HepG2 (cell line): ENCODE results near the gene RNF40. TPM values are rescaled to one million over a fixed set of nuclear protein-coding genes. Genes with fewer than 3 reads are reported as not detected.

Experiments
- KLF16 ChIP-seq, 2 experiments: sonication (generic) in 1 of 2; formaldehyde crosslinking in 1 of 2; IDR thresholded peaks; 2 replicates each; pipeline versions ENCODE4 v1.6.1 to v1.8.0; 2016 to 2023; ENCODE audit warnings: missing genetic modification reagents in 2 of 2, missing compliant biosample characterization in 1 of 2
- PHB2 ChIP-seq: fragments of 450-650 bp; IDR thresholded peaks from 2 replicates; pipeline ENCODE4 v1.6.1; 2018; ENCODE audit not compliant: partially characterized antibody
- PPARG ChIP-seq: conservative IDR thresholded peaks from 2 replicates; pipeline ENCODE4 v1.6.1; 2016; ENCODE audit warnings: missing biosample characterization, missing genetic modification reagents
- SETDB1 ChIP-seq: sonication (generic); formaldehyde crosslinking; IDR thresholded peaks from 2 replicates; pipeline ENCODE4 v1.5.1; 2020; ENCODE audit warnings: missing genetic modification reagents, mild to moderate bottlenecking, borderline replicate concordance
- SKI ChIP-seq: fragments of 450-650 bp; IDR thresholded peaks from one replicate; pipeline ENCODE4 v1.6.1; 2018; ENCODE audit warnings: mild to moderate bottlenecking; ENCODE audit not compliant: partially characterized antibody
- TBX2 ChIP-seq: sonication (generic); formaldehyde crosslinking; IDR thresholded peaks from 2 replicates; pipeline ENCODE4 v1.5.0; 2020; ENCODE audit warnings: missing genetic modification reagents, mild to moderate bottlenecking, borderline replicate concordance
- ZNF180 ChIP-seq: sonication (generic); formaldehyde crosslinking; IDR thresholded peaks from 2 replicates; pipeline ENCODE4 v1.4.0; 2020; ENCODE audit warnings: low read depth, missing genetic modification reagents, borderline replicate concordance
- ZNF430 ChIP-seq: sonication (generic); formaldehyde crosslinking; IDR thresholded peaks from 2 replicates; pipeline ENCODE4 v1.9.0; 2021; ENCODE audit warnings: mild to moderate bottlenecking, missing genetic modification reagents
- ZNF556 ChIP-seq: sonication (generic); formaldehyde crosslinking; IDR thresholded peaks from 2 replicates; pipeline ENCODE4 v1.4.0; 2020; ENCODE audit warnings: mild to moderate bottlenecking, missing genetic modification reagents, borderline replicate concordance
- ZNF749 ChIP-seq: sonication (generic); formaldehyde crosslinking; IDR thresholded peaks from 2 replicates; pipeline ENCODE4 v1.8.0; 2022; ENCODE audit warnings: mild to moderate bottlenecking, missing genetic modification reagents, moderate library complexity, borderline replicate concordance
- ZNF772 ChIP-seq: sonication (generic); formaldehyde crosslinking; IDR thresholded peaks from 2 replicates; pipeline ENCODE4 v1.5.0; 2020; ENCODE audit warnings: mild to moderate bottlenecking, missing genetic modification reagents
- ZNF879 ChIP-seq: sonication (generic); formaldehyde crosslinking; IDR thresholded peaks from 2 replicates; pipeline ENCODE4 v1.8.1; 2023; ENCODE audit warnings: missing genetic modification reagents
- polyA plus RNA-seq, 8 experiments: library from polyadenylated mRNA; depleted of rRNA in 3 of 8; stranded (reverse) in 7 of 8; unstranded in 1 of 8; fragments of >200 nt; fragmentation: Illumina TruSeq in 4 of 8; extraction: Trizol in 4 of 8; gene quantifications; 2 replicates each; pipeline versions ENCODE4 v1.2.1 to v1.2.3, GENCODE V29; 2011 to 2016; ENCODE audit warnings: low read depth in 4 of 8, missing spikeins in 1 of 8, mixed read lengths in 1 of 8; ENCODE audit not compliant: insufficient read depth in 1 of 8
- total RNA-seq, 5 experiments: library from RNA; depleted of rRNA; stranded (reverse); fragments of >200 nt; fragmentation: Illumina TruSeq; extraction: Trizol; gene quantifications; 2 replicates each; pipeline ENCODE4 v1.2.3, GENCODE V29; 2016; ENCODE audit warnings: low read depth in 1 of 5
- TF ChIP-seq, protein P1 (sequence below): sonication (generic); formaldehyde crosslinking; IDR thresholded peaks from 2 replicates; pipeline ENCODE4 v1.5.1; 2020; ENCODE audit warnings: mild to moderate bottlenecking, missing genetic modification reagents
- TF ChIP-seq, protein P2 (sequence below): sonication (generic); formaldehyde crosslinking; IDR thresholded peaks from 2 replicates; pipeline ENCODE4 v1.8.1; 2023; ENCODE audit warnings: mild to moderate bottlenecking, moderate library complexity, missing genetic modification reagents
- TF ChIP-seq, protein P3 (sequence below): sonication (generic); formaldehyde crosslinking; IDR thresholded peaks from 2 replicates; pipeline ENCODE4 v1.5.1; 2020; ENCODE audit warnings: mild to moderate bottlenecking, missing genetic modification reagents, moderate library complexity
- TF ChIP-seq, protein P4 (sequence below): IDR thresholded peaks from 2 replicates; pipeline ENCODE4 v1.6.1; 2018; ENCODE audit warnings: missing genetic modification reagents, mild to moderate bottlenecking, missing compliant biosample characterization
- TF ChIP-seq, protein P5 (sequence below): sonication (generic); formaldehyde crosslinking; IDR thresholded peaks from 2 replicates; pipeline ENCODE4 v1.5.0; 2020; ENCODE audit warnings: mild to moderate bottlenecking, missing genetic modification reagents
- TF ChIP-seq, protein P6 (sequence below): sonication (generic); formaldehyde crosslinking; IDR thresholded peaks from 2 replicates; pipeline ENCODE4 v1.9.0; 2021; ENCODE audit warnings: missing genetic modification reagents, mild to moderate bottlenecking, borderline replicate concordance

RNF40 gene
- total and polyA plus RNA-seq, 2 of the 13 experiments (the other 11 are each of a cell fraction or from before 2014, with no cell fraction given): 84.0 to 85.6 TPM

DNA sequence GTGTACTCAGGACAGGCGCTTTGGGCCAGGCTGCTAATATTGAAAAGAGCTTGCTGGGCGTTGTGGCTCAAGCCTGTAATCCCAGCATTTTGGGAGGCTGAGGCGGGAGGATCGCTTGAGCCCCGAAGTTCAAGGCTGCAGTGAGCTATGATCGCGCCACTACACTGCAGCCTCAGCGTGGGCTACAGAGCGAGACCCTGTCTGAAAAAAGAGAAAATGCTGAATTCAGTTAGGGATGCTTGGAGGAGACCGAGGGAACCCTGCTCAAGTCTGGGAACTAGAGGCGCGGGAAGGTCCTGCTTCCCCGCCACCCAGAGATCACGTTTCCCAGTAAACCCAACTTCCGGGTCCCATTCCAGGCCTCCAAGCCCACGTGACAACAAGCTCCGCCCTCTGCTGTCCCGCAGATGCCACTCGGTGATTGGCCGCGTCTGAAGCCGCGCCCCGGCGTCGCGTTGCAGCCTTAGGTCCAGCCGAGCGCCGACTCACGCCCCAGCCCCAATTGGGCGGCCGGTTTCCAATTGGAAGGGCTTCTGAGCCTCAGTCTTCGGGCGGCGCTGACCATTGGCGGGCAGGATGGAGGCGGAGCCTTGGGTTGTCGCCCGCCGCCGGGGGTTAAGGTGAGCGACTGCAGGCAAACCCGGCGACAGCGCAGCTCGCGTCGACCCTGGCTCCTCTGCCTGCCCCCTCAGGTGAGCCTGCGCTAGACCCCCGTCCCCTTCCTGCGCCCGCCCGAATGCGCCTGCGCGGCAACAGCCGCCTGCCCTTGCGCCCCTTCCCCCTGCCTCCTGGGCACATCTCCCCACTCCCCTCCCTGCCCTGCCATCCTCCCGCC is 14.1 kb upstream of the RNF40 start, which contains the start of gene PHKG2 (continued):
- TF ChIP-seq, protein P1, sequence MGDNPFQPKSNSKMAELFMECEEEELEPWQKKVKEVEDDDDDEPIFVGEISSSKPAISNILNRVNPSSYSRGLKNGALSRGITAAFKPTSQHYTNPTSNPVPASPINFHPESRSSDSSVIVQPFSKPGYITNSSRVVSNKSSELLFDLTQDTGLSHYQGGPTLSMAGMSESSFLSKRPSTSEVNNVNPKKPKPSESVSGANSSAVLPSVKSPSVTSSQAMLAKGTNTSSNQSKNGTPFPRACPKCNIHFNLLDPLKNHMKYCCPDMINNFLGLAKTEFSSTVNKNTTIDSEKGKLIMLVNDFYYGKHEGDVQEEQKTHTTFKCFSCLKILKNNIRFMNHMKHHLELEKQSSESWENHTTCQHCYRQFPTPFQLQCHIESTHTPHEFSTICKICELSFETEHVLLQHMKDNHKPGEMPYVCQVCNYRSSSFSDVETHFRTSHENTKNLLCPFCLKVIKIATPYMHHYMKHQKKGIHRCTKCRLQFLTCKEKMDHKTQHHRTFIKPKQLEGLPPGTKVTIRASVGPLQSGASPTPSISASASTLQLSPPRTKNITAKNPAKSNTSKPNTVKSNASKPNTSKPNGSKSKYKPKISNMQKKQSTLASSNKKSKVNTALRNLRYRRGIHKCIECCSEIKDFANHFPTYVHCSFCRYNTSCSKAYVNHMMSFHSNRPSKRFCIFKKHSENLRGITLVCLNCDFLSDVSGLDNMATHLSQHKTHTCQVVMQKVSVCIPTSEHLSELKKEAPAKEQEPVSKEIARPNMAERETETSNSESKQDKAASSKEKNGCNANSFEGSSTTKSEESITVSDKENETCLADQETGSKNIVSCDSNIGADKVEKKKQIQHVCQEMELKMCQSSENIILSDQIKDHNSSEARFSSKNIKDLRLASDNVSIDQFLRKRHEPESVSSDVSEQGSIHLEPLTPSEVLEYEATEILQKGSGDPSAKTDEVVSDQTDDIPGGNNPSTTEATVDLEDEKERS: peak; percentile 79; the same call in 1 of the 2 replicates
- TF ChIP-seq ZNF879 (CRISPR knock-in tag) (no peak), SKI (peak; percentile 66), KLF16 (CRISPR knock-in tag; IDR thresholded peaks at IDR 0.05) (peak in 1 of 2 experiments; percentile 86; a peak in 2 of 4 replicates), ZNF749 (CRISPR knock-in tag) (no peak; the same call in 1 of the 2 replicates), ZNF772 (0 out of 2 replicates have a peak, but pooled peaks have one; percentile 69), TBX2 (peak; percentile 82), PPARG (CRISPR knock-in tag) (no peak; the same call in 1 of the 2 replicates), SETDB1 (no peak), ZNF180 (CRISPR knock-in tag) (no peak), ZNF556 (CRISPR knock-in tag) (peak; percentile 20; the same call in 1 of the 2 replicates), PHB2 (no peak), ZNF430 (CRISPR knock-in tag) (peak; percentile 84)
- TF ChIP-seq, protein P2, sequence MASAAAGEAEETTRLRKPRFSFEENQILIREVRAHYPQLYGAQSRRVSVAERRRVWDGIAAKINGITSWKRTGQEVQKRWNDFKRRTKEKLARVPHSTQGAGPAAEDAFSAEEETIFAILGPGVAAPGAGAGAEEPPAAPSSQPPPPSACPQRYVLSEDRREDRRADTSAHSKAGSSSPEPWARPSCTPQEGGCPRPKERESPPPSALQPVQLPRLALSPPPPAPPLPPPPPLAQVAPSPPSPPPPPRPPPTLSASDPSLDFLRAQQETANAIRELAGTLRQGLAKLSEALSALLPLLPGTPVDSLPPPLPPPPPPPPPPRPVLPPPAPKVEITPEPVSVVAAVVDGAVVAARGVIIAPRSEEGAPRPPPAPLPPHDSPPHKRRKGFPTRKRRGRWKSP (CRISPR knock-in tag): peak; percentile 88
- TF ChIP-seq, protein P3, sequence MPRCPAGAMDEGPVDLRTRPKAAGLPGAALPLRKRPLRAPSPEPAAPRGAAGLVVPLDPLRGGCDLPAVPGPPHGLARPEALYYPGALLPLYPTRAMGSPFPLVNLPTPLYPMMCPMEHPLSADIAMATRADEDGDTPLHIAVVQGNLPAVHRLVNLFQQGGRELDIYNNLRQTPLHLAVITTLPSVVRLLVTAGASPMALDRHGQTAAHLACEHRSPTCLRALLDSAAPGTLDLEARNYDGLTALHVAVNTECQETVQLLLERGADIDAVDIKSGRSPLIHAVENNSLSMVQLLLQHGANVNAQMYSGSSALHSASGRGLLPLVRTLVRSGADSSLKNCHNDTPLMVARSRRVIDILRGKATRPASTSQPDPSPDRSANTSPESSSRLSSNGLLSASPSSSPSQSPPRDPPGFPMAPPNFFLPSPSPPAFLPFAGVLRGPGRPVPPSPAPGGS (CRISPR knock-in tag): no peak
- TF ChIP-seq, protein P4, sequence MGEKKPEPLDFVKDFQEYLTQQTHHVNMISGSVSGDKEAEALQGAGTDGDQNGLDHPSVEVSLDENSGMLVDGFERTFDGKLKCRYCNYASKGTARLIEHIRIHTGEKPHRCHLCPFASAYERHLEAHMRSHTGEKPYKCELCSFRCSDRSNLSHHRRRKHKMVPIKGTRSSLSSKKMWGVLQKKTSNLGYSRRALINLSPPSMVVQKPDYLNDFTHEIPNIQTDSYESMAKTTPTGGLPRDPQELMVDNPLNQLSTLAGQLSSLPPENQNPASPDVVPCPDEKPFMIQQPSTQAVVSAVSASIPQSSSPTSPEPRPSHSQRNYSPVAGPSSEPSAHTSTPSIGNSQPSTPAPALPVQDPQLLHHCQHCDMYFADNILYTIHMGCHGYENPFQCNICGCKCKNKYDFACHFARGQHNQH (CRISPR knock-in tag): no peak
- TF ChIP-seq, protein P5, sequence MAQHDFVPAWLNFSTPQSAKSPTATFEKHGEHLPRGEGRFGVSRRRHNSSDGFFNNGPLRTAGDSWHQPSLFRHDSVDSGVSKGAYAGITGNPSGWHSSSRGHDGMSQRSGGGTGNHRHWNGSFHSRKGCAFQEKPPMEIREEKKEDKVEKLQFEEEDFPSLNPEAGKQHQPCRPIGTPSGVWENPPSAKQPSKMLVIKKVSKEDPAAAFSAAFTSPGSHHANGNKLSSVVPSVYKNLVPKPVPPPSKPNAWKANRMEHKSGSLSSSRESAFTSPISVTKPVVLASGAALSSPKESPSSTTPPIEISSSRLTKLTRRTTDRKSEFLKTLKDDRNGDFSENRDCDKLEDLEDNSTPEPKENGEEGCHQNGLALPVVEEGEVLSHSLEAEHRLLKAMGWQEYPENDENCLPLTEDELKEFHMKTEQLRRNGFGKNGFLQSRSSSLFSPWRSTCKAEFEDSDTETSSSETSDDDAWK (CRISPR knock-in tag): no peak
- TF ChIP-seq, protein P6, sequence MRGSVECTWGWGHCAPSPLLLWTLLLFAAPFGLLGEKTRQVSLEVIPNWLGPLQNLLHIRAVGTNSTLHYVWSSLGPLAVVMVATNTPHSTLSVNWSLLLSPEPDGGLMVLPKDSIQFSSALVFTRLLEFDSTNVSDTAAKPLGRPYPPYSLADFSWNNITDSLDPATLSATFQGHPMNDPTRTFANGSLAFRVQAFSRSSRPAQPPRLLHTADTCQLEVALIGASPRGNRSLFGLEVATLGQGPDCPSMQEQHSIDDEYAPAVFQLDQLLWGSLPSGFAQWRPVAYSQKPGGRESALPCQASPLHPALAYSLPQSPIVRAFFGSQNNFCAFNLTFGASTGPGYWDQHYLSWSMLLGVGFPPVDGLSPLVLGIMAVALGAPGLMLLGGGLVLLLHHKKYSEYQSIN: no peak
